ENCODE data around the gene DCAF6. TPM values are rescaled to one million over a fixed set of nuclear protein-coding genes. Genes with fewer than 3 reads are reported as not detected.

The DCAF6 gene
- total RNA-seq, 1 donor from 2014 or later, result 9.8 TPM

GRCh38 chr1:168082008-168082876 is 145.8 kb downstream of the DCAF6 start:
- H3K9me3 ChIP-seq, result no peaks in the 10 kb centered on the region
- intact Hi-C loops (cut with DNase I), result loop anchor here (5.0 to 10.0 kb wide), 2 partner anchors 147 to 360 kb away; partner anchors contain the start of genes DCAF6, MPC2 and MPZL1
- peak overlapping the region; percentile 22 to 70 for H3K27ac ChIP-seq
- H3K27me3 ChIP-seq, result no peaks in the 10 kb centered on the region
- no peak overlapping the region for H3K4me3 ChIP-seq
- H3K36me3 ChIP-seq, result peaks cover 0 to 9% of the 10 kb centered on the region in 2 donors
- peak in 1 of 2 donors; percentile 86 for DNase-seq (ENCODE audit: low spot score in 2 of 2)
- H3K4me1 ChIP-seq, result peaks cover 6 to 35% of the 10 kb centered on the region in 2 donors
- TF ChIP-seq, protein P1, sequence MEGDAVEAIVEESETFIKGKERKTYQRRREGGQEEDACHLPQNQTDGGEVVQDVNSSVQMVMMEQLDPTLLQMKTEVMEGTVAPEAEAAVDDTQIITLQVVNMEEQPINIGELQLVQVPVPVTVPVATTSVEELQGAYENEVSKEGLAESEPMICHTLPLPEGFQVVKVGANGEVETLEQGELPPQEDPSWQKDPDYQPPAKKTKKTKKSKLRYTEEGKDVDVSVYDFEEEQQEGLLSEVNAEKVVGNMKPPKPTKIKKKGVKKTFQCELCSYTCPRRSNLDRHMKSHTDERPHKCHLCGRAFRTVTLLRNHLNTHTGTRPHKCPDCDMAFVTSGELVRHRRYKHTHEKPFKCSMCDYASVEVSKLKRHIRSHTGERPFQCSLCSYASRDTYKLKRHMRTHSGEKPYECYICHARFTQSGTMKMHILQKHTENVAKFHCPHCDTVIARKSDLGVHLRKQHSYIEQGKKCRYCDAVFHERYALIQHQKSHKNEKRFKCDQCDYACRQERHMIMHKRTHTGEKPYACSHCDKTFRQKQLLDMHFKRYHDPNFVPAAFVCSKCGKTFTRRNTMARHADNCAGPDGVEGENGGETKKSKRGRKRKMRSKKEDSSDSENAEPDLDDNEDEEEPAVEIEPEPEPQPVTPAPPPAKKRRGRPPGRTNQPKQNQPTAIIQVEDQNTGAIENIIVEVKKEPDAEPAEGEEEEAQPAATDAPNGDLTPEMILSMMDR (IDR thresholded peaks at IDR 0.05), result peak; percentile 75 to 88 (median 86)

GRCh38 chr1:168083456-168084325 is 147.2 kb downstream of the DCAF6 start:
- no peaks in the 10 kb centered on the region for H3K36me3 ChIP-seq
- no peaks in the 10 kb centered on the region for H3K27me3 ChIP-seq
- TF ChIP-seq, protein P1 (IDR thresholded peaks at IDR 0.05), result no peak
- intact Hi-C loops (cut with DNase I), result loop anchor here (2.0 to 10.0 kb wide), 3 partner anchors 61 to 361 kb away; partner anchors contain the start of genes DCAF6, MPC2 and MPZL1
- H3K27ac ChIP-seq, result peak overlapping the region; percentile 70 to 77
- no peak overlapping the region for H3K4me3 ChIP-seq
- peak in 1 of 2 donors; percentile 48 for DNase-seq (ENCODE audit: low spot score in 2 of 2)
- peaks cover 6 to 35% of the 10 kb centered on the region in 2 donors for H3K4me1 ChIP-seq
- no peaks in the 10 kb centered on the region for H3K9me3 ChIP-seq

GRCh38 chr1:168084396-168085231 is 148.1 kb downstream of the DCAF6 start:
- peak in 1 of 2 donors; percentile 77 for DNase-seq (ENCODE audit: low spot score in 2 of 2)
- Histone ChIP-seq H3K27ac (peak overlapping the region; percentile 70 to 77), H3K4me3 (peak overlapping the region; percentile 4 to 35), H3K9me3 (no peaks in the 10 kb centered on the region), H3K27me3 (no peaks in the 10 kb centered on the region), H3K4me1 (peaks cover 6 to 35% of the 10 kb centered on the region in 2 donors), H3K36me3 (peaks cover 0 to 2% of the 10 kb centered on the region in 2 donors)
- TF ChIP-seq, protein P1 (IDR thresholded peaks at IDR 0.05), result peak; percentile 75 to 91 (median 89)
- intact Hi-C loops (cut with DNase I), result loop anchor here (1.0 to 10.0 kb wide), 4 partner anchors 38 to 362 kb away; partner anchors contain the start of genes DCAF6, MPC2 and MPZL1

GRCh38 chr1:168085401-168085872 is 149.0 kb downstream of the DCAF6 start:
- TF ChIP-seq, protein P1 (IDR thresholded peaks at IDR 0.05), result no peak
- intact Hi-C loops (cut with DNase I), result loop anchor here (1.0 to 10.0 kb wide), 3 partner anchors 37 to 151 kb away; partner anchors contain the start of genes DCAF6 and MPC2
- DNase-seq (ENCODE audit: low spot score in 2 of 2), result peak in 1 of 2 donors; percentile 78
- Histone ChIP-seq H3K9me3 (no peaks in the 10 kb centered on the region), H3K4me1 (peaks cover 6 to 32% of the 10 kb centered on the region in 2 donors), H3K36me3 (peaks cover 0 to 10% of the 10 kb centered on the region in 2 donors), H3K27ac (peak overlapping the region; percentile 70 to 77), H3K4me3 (peak overlapping the region; percentile 4 to 35), H3K27me3 (no peaks in the 10 kb centered on the region)
